ENCODE measurements around the gene HSD17B13. TPM values are rescaled to one million over a fixed set of nuclear protein-coding genes. Genes with fewer than 3 reads are reported as not detected.

HSD17B13 gene
- total and polyA plus RNA-seq, 2 of the 13 experiments (the other 11 are each of a cell fraction or from before 2014, with no cell fraction given): 0.04 to 0.15 TPM

DNA sequence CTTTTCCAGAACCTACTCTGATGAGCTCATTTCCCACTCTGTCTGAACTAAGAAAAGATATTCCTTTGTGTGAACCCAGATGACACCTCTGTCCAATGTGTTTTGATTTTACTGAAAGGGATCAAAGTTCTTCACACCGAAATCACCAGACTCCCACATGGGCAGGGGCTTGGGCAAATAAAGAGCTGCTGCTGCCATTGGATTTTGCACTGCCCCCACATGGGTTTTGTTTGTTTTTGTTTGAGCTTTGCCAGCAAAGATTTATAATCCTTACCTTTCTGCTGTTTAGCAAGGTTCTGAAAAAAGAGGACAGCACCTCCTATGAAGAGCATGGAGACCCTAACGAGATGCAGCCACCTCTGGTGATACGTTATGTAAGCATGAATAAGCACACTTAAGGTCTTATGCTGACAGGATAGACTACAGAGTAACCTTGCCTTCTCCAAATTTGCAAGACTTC, 44.3 kb downstream of the HSD17B13 start (continued):
- peak; percentile 84; the same call in 1 of the 2 replicates for TF ChIP-seq ISL2 (CRISPR knock-in tag; IDR thresholded peaks at IDR 0.05)
- TF ChIP-seq DMAP1 (CRISPR knock-in tag; IDR thresholded peaks at IDR 0.05): peak; percentile 70
- 0 out of 2 replicates have a peak, but pooled peaks have one; percentile 74 for TF ChIP-seq MIXL1 (CRISPR knock-in tag; IDR thresholded peaks at IDR 0.05)
- peak; percentile 55; the same call in 1 of the 2 replicates for TF ChIP-seq ZNF792 (CRISPR knock-in tag; IDR thresholded peaks at IDR 0.05)
- TF ChIP-seq MAFK (conservative IDR thresholded peaks at IDR 0.05 in 1 of 2, IDR thresholded peaks at IDR 0.05 in 1 of 2; ENCODE audit: low read length in 2 of 2): no peak
- 0 out of 2 replicates have a peak, but pooled peaks have one; percentile 62 for TF ChIP-seq DDIT3 (CRISPR knock-in tag; IDR thresholded peaks at IDR 0.05)
- TF ChIP-seq GABPA (IDR thresholded peaks at IDR 0.05; ENCODE audit: low read depth, low read length): no peak
- peak; percentile 38 for TF ChIP-seq GABPA (CRISPR knock-in tag; IDR thresholded peaks at IDR 0.05; ENCODE audit: low read depth)
- no peak for TF ChIP-seq ZNF530 (CRISPR knock-in tag; IDR thresholded peaks at IDR 0.05; ENCODE audit: low read depth)
- peak; percentile 86 for TF ChIP-seq MEIS2 (CRISPR knock-in tag; IDR thresholded peaks at IDR 0.05)
- peak; percentile 94 for TF ChIP-seq FOXA3 (CRISPR knock-in tag; IDR thresholded peaks at IDR 0.05)
- TF ChIP-seq ZNF281 (CRISPR knock-in tag; IDR thresholded peaks at IDR 0.05; ENCODE audit: borderline replicate concordance): peak; percentile 87; the same call in 1 of the 2 replicates
- no peak for TF ChIP-seq ZNF343 (CRISPR knock-in tag; IDR thresholded peaks at IDR 0.05)
- TF ChIP-seq ZNF614 (CRISPR knock-in tag; IDR thresholded peaks at IDR 0.05; ENCODE audit: borderline replicate concordance): peak; percentile 81; the same call in 1 of the 2 replicates
- peak; percentile 88 for TF ChIP-seq MED1 (CRISPR knock-in tag; IDR thresholded peaks at IDR 0.05)
- peak; percentile 78 for TF ChIP-seq NR2F6 (IDR thresholded peaks at IDR 0.05)
- peak; percentile 78; the same call in 1 of the 2 replicates for TF ChIP-seq NR2F6 (CRISPR knock-in tag; IDR thresholded peaks at IDR 0.05)
- TF ChIP-seq, protein P1, sequence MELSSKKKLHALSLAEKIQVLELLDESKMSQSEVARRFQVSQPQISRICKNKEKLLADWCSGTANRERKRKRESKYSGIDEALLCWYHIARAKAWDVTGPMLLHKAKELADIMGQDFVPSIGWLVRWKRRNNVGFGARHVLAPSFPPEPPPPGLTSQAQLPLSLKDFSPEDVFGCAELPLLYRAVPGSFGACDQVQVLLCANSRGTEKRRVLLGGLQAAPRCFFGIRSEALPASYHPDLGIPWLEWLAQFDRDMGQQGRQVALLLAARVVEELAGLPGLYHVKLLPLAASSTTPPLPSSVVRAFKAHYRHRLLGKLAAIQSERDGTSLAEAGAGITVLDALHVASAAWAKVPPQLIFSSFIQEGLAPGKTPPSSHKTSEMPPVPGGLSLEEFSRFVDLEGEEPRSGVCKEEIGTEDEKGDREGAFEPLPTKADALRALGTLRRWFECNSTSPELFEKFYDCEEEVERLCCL (CRISPR knock-in tag; IDR thresholded peaks at IDR 0.05; ENCODE audit: borderline replicate concordance): no peak
- TF ChIP-seq NCOA2 (CRISPR knock-in tag; IDR thresholded peaks at IDR 0.05): peak; percentile 94
- no peak for TF ChIP-seq NAIF1 (CRISPR knock-in tag; IDR thresholded peaks at IDR 0.05; ENCODE audit: borderline replicate concordance)
- TF ChIP-seq ELF1 (CRISPR knock-in tag; IDR thresholded peaks at IDR 0.05): peak; percentile 51
- peak; percentile 76 for TF ChIP-seq FOSL2 (CRISPR knock-in tag; IDR thresholded peaks at IDR 0.05)
- TF ChIP-seq CREB1 (IDR thresholded peaks at IDR 0.05): no peak
- peak; percentile 78 for TF ChIP-seq CREB1 (CRISPR knock-in tag; IDR thresholded peaks at IDR 0.05)
- peak; percentile 91 for TF ChIP-seq KDM6A (CRISPR knock-in tag; IDR thresholded peaks at IDR 0.05; ENCODE audit: low read depth)
- TF ChIP-seq HNF4A (CRISPR knock-in tag; IDR thresholded peaks at IDR 0.05): peak; percentile 99
- TF ChIP-seq MIER3 (CRISPR knock-in tag; IDR thresholded peaks at IDR 0.05; ENCODE audit: borderline replicate concordance): peak; percentile 60; the same call in 1 of the 2 replicates
